GM10266 (cell line): ENCODE data around the gene APBB1IP.

Experiments used
- DNase-seq: peaks from one replicate; pipeline ENCODE4 v3.0.0; 2012; ENCODE audit errors: extremely low spot score
- CTCF ChIP-seq: IDR thresholded peaks from 2 replicates; pipeline ENCODE4 v1.5.1; 2012; ENCODE audit warnings: mild to moderate bottlenecking, low read depth; ENCODE audit not compliant: control insufficient read depth, insufficient read depth; ENCODE audit errors: missing control alignments

APBB1IP gene

DNA sequence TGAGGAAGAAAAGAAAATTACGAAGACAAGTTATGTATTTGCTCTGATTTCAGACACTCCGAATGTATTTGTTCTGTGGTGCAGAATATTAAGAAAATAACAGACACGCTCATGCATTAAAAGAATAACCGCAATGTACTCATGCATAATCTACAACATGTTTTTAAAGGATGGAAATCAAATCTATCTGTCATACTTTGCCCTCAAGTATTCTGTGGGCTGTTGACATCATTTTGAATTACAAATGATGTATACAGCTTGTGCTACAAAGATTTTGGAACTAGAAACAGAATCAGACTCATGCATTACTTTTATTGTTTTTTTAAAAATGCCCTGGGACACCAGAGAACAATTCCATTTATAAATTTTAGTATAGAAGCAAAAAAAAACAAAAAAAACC is 69.9 kb downstream of the APBB1IP start:
- DNase-seq: no peak
- TF ChIP-seq CTCF: no peak

GRCh38 chr10:26509307-26509706 is 71.2 kb downstream of the APBB1IP start:
- no peak for TF ChIP-seq CTCF

DNA sequence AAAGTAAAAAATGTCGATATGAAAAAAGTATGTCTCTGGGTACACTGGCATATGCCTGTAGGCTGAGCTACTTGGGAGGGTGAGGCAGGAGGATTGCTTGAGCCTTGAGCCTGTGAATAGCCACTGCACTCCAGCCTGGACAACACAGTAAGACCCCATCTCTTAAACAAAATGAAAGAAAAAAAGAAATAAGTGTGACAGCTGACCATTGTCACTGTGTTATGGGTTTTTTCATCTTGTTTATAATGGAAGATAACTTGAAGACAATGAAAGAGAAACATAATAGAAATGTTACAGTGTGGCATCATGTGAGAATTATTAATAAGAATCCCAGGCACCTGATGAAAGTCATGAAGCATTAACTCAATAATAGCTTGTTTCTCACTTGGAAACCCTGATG is 75.0 kb downstream of the APBB1IP start:
- no peak for DNase-seq
- no peak for TF ChIP-seq CTCF

More at GRCh38 chr10:26509307-26509706, 71.2 kb downstream of the APBB1IP start:
- no peak for DNase-seq

- DNase-seq: no peak
- TF ChIP-seq CTCF: no peak
Observed at GRCh38 chr10:26516540-26517101, 78.5 kb downstream of the APBB1IP start.

DNA sequence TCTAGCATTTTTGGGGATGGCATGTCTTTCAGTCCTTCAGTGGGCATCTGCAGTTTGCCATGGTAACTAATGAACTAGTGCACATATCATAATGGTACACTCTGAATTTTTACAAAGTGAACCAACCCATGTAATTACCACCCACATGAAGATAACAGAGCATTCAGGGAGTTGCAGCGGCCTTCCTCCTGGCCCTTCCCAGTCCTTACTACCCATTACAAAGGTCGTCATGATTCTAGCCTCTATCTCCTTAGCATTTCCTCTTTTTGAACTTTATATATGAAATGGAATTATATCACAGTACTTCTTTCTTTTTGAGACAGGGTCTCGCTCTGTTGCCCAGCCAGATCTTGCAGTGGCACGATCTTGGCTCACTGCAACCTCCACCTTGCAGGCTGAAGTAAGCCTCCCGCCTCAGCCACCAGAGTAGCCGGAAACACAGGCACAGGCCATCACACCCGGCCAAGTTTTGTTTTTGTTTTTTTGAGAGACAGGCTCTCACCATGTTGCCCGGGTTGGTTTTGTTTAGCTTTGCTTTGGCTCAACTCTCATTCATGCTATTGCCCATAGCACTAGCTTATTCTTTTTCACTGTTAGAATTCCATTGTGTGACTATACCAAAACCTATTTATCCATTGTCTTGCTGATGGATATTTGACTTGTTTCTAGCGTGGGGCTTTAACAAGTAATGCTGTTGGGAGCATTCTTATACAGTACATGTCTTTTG is 79.2 kb downstream of the APBB1IP start:
- TF ChIP-seq CTCF: no peak
- DNase-seq: no peak

- TF ChIP-seq CTCF: no peak
- DNase-seq: no peak
Observed at GRCh38 chr10:26519803-26520202, 81.7 kb downstream of the APBB1IP start.

DNA sequence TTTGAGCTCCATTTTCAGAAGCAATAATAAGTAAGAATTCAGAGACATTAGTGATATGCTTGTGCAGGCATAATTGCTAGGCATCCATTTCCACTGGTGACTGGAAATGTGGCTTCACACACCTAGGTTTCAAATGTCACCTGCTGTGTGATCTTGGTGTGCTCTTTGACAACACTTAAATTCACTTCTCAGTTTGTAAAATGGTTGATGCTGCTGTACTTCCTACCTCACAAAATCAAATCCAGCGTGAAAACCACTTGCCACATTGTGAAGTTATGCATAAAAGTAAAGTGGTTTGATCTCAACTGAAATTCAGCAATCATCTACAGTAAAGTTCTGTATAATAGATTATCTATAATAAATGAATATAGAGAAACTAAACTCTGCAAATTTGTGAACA is 82.4 kb downstream of the APBB1IP start:
- no peak for DNase-seq
- TF ChIP-seq CTCF: no peak
